ENCODE results near the gene FBXW8. TPM values are rescaled to one million over a fixed set of nuclear protein-coding genes. Genes with fewer than 3 reads are reported as not detected.

FBXW8 gene
- total RNA-seq, 1 experiment from 2014 or later, result 24.2 TPM

GRCh38 chr12:117023998-117024960 lies 113.5 kb downstream of the FBXW8 start:
- no TSS peak for BruUV-seq (replicated peaks)
- Mint-ChIP-seq H3K4me3 (ENCODE audit: unreplicated experiment) (no peak overlapping the region), H3K9me3 (ENCODE audit: unreplicated experiment) (no peaks in the 10 kb centered on the region), H3K27me3 (ENCODE audit: insufficient read depth, unreplicated experiment) (no peaks in the 10 kb centered on the region), H3K27ac (ENCODE audit: low read depth, unreplicated experiment) (no peak overlapping the region), H3K4me1 (ENCODE audit: insufficient read depth, unreplicated experiment) (no peaks in the 10 kb centered on the region), H3K36me3 (ENCODE audit: insufficient read depth, unreplicated experiment) (peaks cover 55% of the 10 kb centered on the region)
- intact Hi-C loops (cut with micrococcal nuclease), result no loop called here
- DNase-seq (ENCODE audit: unreplicated experiment), result no peak
- ChIA-PET POLR2A (no interaction called here), CTCF (interaction anchor here (0.5 to 4.5 kb wide), 16 partner anchors 8 to 907 kb away, joined by 3 to 35 read pairs (median 3); no protein-coding TSS in a partner anchor)
- TF ChIP-seq, protein P1, sequence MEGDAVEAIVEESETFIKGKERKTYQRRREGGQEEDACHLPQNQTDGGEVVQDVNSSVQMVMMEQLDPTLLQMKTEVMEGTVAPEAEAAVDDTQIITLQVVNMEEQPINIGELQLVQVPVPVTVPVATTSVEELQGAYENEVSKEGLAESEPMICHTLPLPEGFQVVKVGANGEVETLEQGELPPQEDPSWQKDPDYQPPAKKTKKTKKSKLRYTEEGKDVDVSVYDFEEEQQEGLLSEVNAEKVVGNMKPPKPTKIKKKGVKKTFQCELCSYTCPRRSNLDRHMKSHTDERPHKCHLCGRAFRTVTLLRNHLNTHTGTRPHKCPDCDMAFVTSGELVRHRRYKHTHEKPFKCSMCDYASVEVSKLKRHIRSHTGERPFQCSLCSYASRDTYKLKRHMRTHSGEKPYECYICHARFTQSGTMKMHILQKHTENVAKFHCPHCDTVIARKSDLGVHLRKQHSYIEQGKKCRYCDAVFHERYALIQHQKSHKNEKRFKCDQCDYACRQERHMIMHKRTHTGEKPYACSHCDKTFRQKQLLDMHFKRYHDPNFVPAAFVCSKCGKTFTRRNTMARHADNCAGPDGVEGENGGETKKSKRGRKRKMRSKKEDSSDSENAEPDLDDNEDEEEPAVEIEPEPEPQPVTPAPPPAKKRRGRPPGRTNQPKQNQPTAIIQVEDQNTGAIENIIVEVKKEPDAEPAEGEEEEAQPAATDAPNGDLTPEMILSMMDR (IDR thresholded peaks at IDR 0.05; ENCODE audit: unreplicated experiment), result no peak

DNA sequence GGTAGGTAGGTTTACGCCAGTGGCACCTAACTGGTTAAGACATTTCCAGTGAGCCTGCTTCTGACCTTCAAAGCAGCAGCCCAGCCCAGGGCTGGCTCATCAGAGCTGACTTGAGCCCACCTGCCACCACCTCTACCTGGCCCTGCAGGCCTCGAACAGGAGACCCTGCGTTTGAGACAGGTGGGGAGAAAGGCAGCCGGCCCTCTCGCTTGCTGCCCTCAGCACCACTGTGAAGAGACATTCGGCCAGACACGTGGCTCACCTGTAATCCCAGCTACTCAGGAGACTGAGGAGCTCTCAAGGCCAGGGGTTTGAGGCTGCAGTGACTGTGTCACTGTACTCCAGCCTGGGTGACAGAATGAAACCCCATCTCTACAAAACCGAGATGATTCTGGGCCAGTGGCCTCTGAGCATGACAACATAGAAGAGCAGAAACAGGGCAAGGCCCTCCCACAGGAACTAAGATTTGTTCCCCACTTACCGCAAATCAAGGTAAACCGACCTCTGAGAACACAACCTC lies 114.3 kb downstream of the FBXW8 start:
- no peak overlapping the region for H3K27ac Mint-ChIP-seq (ENCODE audit: low read depth, unreplicated experiment)
- no peaks in the 10 kb centered on the region for H3K4me1 Mint-ChIP-seq (ENCODE audit: insufficient read depth, unreplicated experiment)
- no TSS peak for BruUV-seq (replicated peaks)
- peaks cover 62% of the 10 kb centered on the region for H3K36me3 Mint-ChIP-seq (ENCODE audit: insufficient read depth, unreplicated experiment)
- DNase-seq (ENCODE audit: unreplicated experiment), result no peak
- intact Hi-C loops (cut with micrococcal nuclease), result loop anchor here (1.0 to 5.0 kb wide), 4 partner anchors 94 to 827 kb away; no protein-coding TSS in a partner anchor
- ChIA-PET POLR2A (no interaction called here), CTCF (interaction anchor here (0.6 to 4.5 kb wide), 15 partner anchors 7 to 132 kb away, joined by 3 to 35 read pairs (median 3); no protein-coding TSS in a partner anchor)
- no peaks in the 10 kb centered on the region for H3K9me3 Mint-ChIP-seq (ENCODE audit: unreplicated experiment)
- H3K4me3 Mint-ChIP-seq (ENCODE audit: unreplicated experiment), result no peak overlapping the region
- TF ChIP-seq, protein P1 (IDR thresholded peaks at IDR 0.05; ENCODE audit: unreplicated experiment), result no peak
- no peaks in the 10 kb centered on the region for H3K27me3 Mint-ChIP-seq (ENCODE audit: insufficient read depth, unreplicated experiment)

GRCh38 chr12:117025481-117026151 lies 114.9 kb downstream of the FBXW8 start:
- H3K9me3 Mint-ChIP-seq (ENCODE audit: unreplicated experiment), result no peaks in the 10 kb centered on the region
- BruUV-seq (replicated peaks), result no TSS peak
- intact Hi-C loops (cut with micrococcal nuclease), result loop anchor here (1.0 to 5.0 kb wide), 4 partner anchors 94 to 827 kb away; no protein-coding TSS in a partner anchor
- peaks cover 58% of the 10 kb centered on the region for H3K36me3 Mint-ChIP-seq (ENCODE audit: insufficient read depth, unreplicated experiment)
- no peaks in the 10 kb centered on the region for H3K27me3 Mint-ChIP-seq (ENCODE audit: insufficient read depth, unreplicated experiment)
- no peaks in the 10 kb centered on the region for H3K4me1 Mint-ChIP-seq (ENCODE audit: insufficient read depth, unreplicated experiment)
- H3K4me3 Mint-ChIP-seq (ENCODE audit: unreplicated experiment), result no peak overlapping the region
- TF ChIP-seq, protein P1 (IDR thresholded peaks at IDR 0.05; ENCODE audit: unreplicated experiment), result peak; percentile 73
- ChIA-PET POLR2A (no interaction called here), CTCF (interaction anchor here (0.6 to 4.5 kb wide), 20 partner anchors 9 to 950 kb away, joined by 3 to 35 read pairs (median 3); no protein-coding TSS in a partner anchor)
- no peak overlapping the region for H3K27ac Mint-ChIP-seq (ENCODE audit: low read depth, unreplicated experiment)
- DNase-seq (ENCODE audit: unreplicated experiment), result peak; percentile 70

All from MCF 10A (cell line).